Skin epidermis (tissue), 12 donors: ENCODE measurements around the gene SERPINF2.

Source experiments
- H3K27ac ChIP-seq, 21 experiments: fragments of 200-600 bp; sonication (generic) in 11 of 21; one replicate each; pipeline ENCODE4 v1.5.0; 2020; ENCODE audit warnings: mild to moderate bottlenecking in 3 of 21, inconsistent platforms in 2 of 21, moderate library complexity in 2 of 21
- H3K4me3 ChIP-seq, 7 experiments: fragments of 200-600 bp; sonication (generic) in 2 of 7; one replicate each; pipeline ENCODE4 v1.5.0; 2020; ENCODE audit warnings: inconsistent platforms in 2 of 7, mild to moderate bottlenecking in 2 of 7, moderate library complexity in 1 of 7

Gene SERPINF2

GRCh38 chr17:1803280-1803679 lies 60.6 kb downstream of the SERPINF2 start:
- Histone ChIP-seq H3K27ac (no peak overlapping the region), H3K4me3 (no peak overlapping the region)
